ENCODE results near the gene ADSS1. TPM values are rescaled to one million over a fixed set of nuclear protein-coding genes. Genes with fewer than 3 reads are reported as not detected.

The ADSS1 gene
- total RNA-seq, 1 experiment from 2014 or later, result 3.2 TPM

DNA sequence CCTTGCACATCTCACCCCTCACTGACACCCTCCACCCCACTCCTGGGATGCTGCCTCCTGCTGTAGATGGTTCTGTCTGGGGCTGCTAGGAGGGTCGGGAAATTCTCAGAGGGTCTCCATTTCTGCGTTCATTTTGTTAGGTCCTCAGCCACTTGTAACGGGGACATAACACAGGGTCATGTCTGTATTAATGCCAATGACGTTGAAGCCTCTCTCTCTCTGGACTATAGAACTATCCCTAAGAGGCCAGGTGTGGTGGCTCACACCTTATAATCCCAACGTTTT lies 43.5 kb downstream of the ADSS1 start:
- ChIA-PET CTCF (interaction anchor here (0.8 to 1.0 kb wide), 2 partner anchors 15 to 58 kb away, joined by 3 read pairs; no protein-coding TSS in a partner anchor), POLR2A (interaction anchor here (0.6 to 2.4 kb wide), 3 partner anchors 15 to 221 kb away, joined by 5 to 14 read pairs (median 6); partner anchors contain the start of gene SIVA1)
- H3K4me3 ChIP-seq (ENCODE audit: low read depth, low read length), result peak overlapping the region; percentile 11
- H3K4me1 ChIP-seq, result peaks cover 18% of the 10 kb centered on the region
- Mint-ChIP-seq H3K4me1 (ENCODE audit: low read depth, unreplicated experiment) (peaks cover 13% of the 10 kb centered on the region), H3K27ac (ENCODE audit: unreplicated experiment) (peak overlapping the region; percentile 72), H3K9me3 (ENCODE audit: unreplicated experiment) (no peaks in the 10 kb centered on the region), H3K36me3 (ENCODE audit: insufficient read depth, unreplicated experiment) (peaks cover 45% of the 10 kb centered on the region), H3K4me3 (ENCODE audit: unreplicated experiment) (no peak overlapping the region), H3K27me3 (ENCODE audit: insufficient read depth, unreplicated experiment) (no peaks in the 10 kb centered on the region)
- H3K27me3 ChIP-seq (replicated peaks; ENCODE audit: control insufficient read depth, insufficient read depth, low read length), result no peaks in the 10 kb centered on the region
- no peak for TF ChIP-seq CTCF (IDR thresholded peaks at IDR 0.05; ENCODE audit: insufficient read depth in 1 of 2, low read depth in 1 of 2, low read length in 1 of 2, severe bottlenecking in 1 of 2, unreplicated experiment in 1 of 2)
- H3K36me3 ChIP-seq (ENCODE audit: control insufficient read depth, insufficient read depth, low read length), result peaks cover 7% of the 10 kb centered on the region
- DNase-seq, result no peak
- no TSS peak for BruUV-seq (replicated peaks)
- intact Hi-C loops (cut with micrococcal nuclease; ENCODE audit: unreplicated experiment), result loop anchor here (2.0 kb wide), 1 partner anchor 15 kb away; the partner anchor contains the start of gene SIVA1
- no peaks in the 10 kb centered on the region; the same call in 1 of the 2 replicates for H3K9me3 ChIP-seq

GRCh38 chr14:104768437-104769323 lies 44.7 kb downstream of the ADSS1 start:
- TF ChIP-seq CTCF (IDR thresholded peaks at IDR 0.05; ENCODE audit: insufficient read depth in 1 of 2, low read depth in 1 of 2, low read length in 1 of 2, severe bottlenecking in 1 of 2, unreplicated experiment in 1 of 2), result peak; percentile 90 to 93
- peaks cover 18% of the 10 kb centered on the region for H3K4me1 ChIP-seq
- no peaks in the 10 kb centered on the region for H3K27me3 ChIP-seq (replicated peaks; ENCODE audit: control insufficient read depth, insufficient read depth, low read length)
- peak overlapping the region; percentile 31 for H3K4me3 Mint-ChIP-seq (ENCODE audit: unreplicated experiment)
- peak overlapping the region; percentile 72 for H3K27ac Mint-ChIP-seq (ENCODE audit: unreplicated experiment)
- no peaks in the 10 kb centered on the region for H3K9me3 Mint-ChIP-seq (ENCODE audit: unreplicated experiment)
- no peaks in the 10 kb centered on the region for H3K27me3 Mint-ChIP-seq (ENCODE audit: insufficient read depth, unreplicated experiment)
- H3K36me3 Mint-ChIP-seq (ENCODE audit: insufficient read depth, unreplicated experiment), result peaks cover 56% of the 10 kb centered on the region
- DNase-seq, result peak; percentile 90 to 95
- H3K36me3 ChIP-seq (ENCODE audit: control insufficient read depth, insufficient read depth, low read length), result peaks cover 7% of the 10 kb centered on the region
- BruUV-seq (replicated peaks), result no TSS peak
- CTCF ChIA-PET, result interaction anchor here (0.6 to 1.7 kb wide), 18 partner anchors 10 to 1053 kb away, joined by 3 to 58 read pairs (median 4); partner anchors contain the start of genes AKT1, CEP170B, SIVA1 and XRCC3
- intact Hi-C loops (cut with micrococcal nuclease; ENCODE audit: unreplicated experiment), result loop anchor here (1.0 kb wide), 1 partner anchor 58 kb away; no protein-coding TSS in a partner anchor
- POLR2A ChIA-PET, result interaction anchor here (0.9 to 1.5 kb wide), 3 partner anchors 16 to 96 kb away, joined by 3 to 7 read pairs (median 6); partner anchors contain the start of gene SIVA1
- peaks cover 13% of the 10 kb centered on the region for H3K4me1 Mint-ChIP-seq (ENCODE audit: low read depth, unreplicated experiment)
- no peaks in the 10 kb centered on the region; the same call in 1 of the 2 replicates for H3K9me3 ChIP-seq
- no peak overlapping the region for H3K4me3 ChIP-seq (ENCODE audit: low read depth, low read length)

DNA sequence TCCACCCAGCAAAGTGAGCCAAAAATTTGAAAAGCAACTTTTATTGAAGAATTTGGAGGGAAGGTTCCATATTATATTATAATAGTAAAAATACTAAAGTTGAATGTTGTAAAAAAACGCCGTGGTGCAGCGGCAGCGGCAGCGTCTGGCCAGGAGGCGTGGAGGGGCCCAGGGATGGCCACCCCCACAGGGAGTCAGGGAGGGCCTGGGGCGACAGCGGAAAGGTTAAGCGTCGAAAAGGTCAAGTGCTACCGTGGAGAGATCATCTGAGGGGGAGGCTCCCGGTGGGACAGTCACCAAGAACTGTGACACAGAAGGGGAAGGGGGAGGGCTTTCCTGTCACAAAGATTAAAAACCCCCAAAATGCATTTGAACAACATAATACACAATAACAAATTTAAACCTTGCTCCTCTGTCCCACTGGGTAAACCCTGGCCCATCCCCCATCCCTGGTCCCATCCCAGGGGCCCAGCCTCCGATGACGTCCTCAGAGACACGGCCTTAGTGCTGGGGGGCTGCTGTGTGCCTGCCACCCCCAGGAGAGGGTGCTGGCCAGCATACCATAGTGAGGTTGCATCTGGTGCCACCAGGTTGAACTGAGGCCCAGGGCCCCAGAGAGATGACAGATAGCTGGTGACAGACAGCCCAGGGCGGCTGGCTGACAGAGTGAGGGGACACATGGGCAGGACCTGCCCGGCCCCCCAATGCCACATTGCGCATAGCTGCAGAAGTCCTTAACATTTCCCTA lies 45.5 kb downstream of the ADSS1 start:
- H3K4me1 Mint-ChIP-seq (ENCODE audit: low read depth, unreplicated experiment), result peaks cover 13% of the 10 kb centered on the region
- intact Hi-C loops (cut with micrococcal nuclease; ENCODE audit: unreplicated experiment), result no loop called here
- H3K4me3 Mint-ChIP-seq (ENCODE audit: unreplicated experiment), result no peak overlapping the region

More for the DNA sequence above, 45.5 kb downstream of the ADSS1 start:
- TF ChIP-seq CTCF (IDR thresholded peaks at IDR 0.05; ENCODE audit: insufficient read depth in 1 of 2, low read depth in 1 of 2, low read length in 1 of 2, severe bottlenecking in 1 of 2, unreplicated experiment in 1 of 2), result no peak
- CTCF ChIA-PET, result interaction anchor here (0.8 to 1.8 kb wide), 9 partner anchors 17 to 57 kb away, joined by 3 to 58 read pairs (median 4); partner anchors contain the start of genes SIVA1 and ZBTB42
- Mint-ChIP-seq H3K9me3 (ENCODE audit: unreplicated experiment) (no peaks in the 10 kb centered on the region), H3K36me3 (ENCODE audit: insufficient read depth, unreplicated experiment) (peaks cover 64% of the 10 kb centered on the region), H3K27me3 (ENCODE audit: insufficient read depth, unreplicated experiment) (no peaks in the 10 kb centered on the region), H3K27ac (ENCODE audit: unreplicated experiment) (peak overlapping the region; percentile 39)
- BruUV-seq (replicated peaks), result no TSS peak
- peaks cover 18% of the 10 kb centered on the region for H3K4me1 ChIP-seq
- H3K9me3 ChIP-seq, result no peaks in the 10 kb centered on the region; the same call in 1 of the 2 replicates
- no peak for DNase-seq
- H3K27me3 ChIP-seq (replicated peaks; ENCODE audit: control insufficient read depth, insufficient read depth, low read length), result no peaks in the 10 kb centered on the region
- no peak overlapping the region for H3K4me3 ChIP-seq (ENCODE audit: low read depth, low read length)
- POLR2A ChIA-PET, result interaction anchor here (0.6 to 1.5 kb wide), 3 partner anchors 17 to 95 kb away, joined by 3 to 7 read pairs (median 6); partner anchors contain the start of gene SIVA1
- H3K36me3 ChIP-seq (ENCODE audit: control insufficient read depth, insufficient read depth, low read length), result peaks cover 7% of the 10 kb centered on the region
